ENCODE measurements around the gene XPC. TPM values are rescaled to one million over a fixed set of nuclear protein-coding genes. Genes with fewer than 3 reads are reported as not detected.
"Not testable (repeated sequence)": the region's sequence is repeated elsewhere in the genome, so short reads cannot be mapped to it uniquely, and the experiment has no call there.

The XPC gene
- total and polyA plus RNA-seq, 7 donors, result 5.3 to 19.5 (median 15.1) TPM

GRCh38 chr3:14122301-14122700 lies 56.1 kb downstream of the XPC start:
- Histone ChIP-seq H3K27ac (no peak overlapping the region), H3K4me3 (no peak overlapping the region), H3K36me3 (ENCODE audit: insufficient read depth in 1 of 2, low read depth in 1 of 2) (peaks cover 8 to 44% of the 10 kb centered on the region in 2 donors), H3K27me3 (ENCODE audit: insufficient read depth in 3 of 3, low read length in 2 of 3) (no peaks in the 10 kb centered on the region), H3K9me3 (no peaks in the 10 kb centered on the region), H3K4me1 (peaks cover 28% of the 10 kb centered on the region)
- DNase-seq, result no peak
- intact Hi-C loops (cut with DNase I), result loop anchor here in 1 of 2 donors (5.0 kb wide), 1 partner anchor 225 kb away; no protein-coding TSS in a partner anchor
- WGBS, 3 donors, result 52 to 60% (median 59%) methylated on average over 3 of the region's 3 CpGs
- ATAC-seq, result no peak
- TF ChIP-seq CTCF (IDR thresholded peaks at IDR 0.05), result no peak

- Histone ChIP-seq H3K4me3 (no peak overlapping the region), H3K27ac (no peak overlapping the region), H3K4me1 (peaks cover 24% of the 10 kb centered on the region), H3K27me3 (ENCODE audit: insufficient read depth in 3 of 3, low read length in 2 of 3) (no peaks in the 10 kb centered on the region), H3K9me3 (no peaks in the 10 kb centered on the region), H3K36me3 (ENCODE audit: insufficient read depth in 1 of 2, low read depth in 1 of 2) (peaks cover 8 to 40% of the 10 kb centered on the region in 2 donors)
- DNase-seq, result no peak
- WGBS, 3 donors, result 91 to 94% (median 92%) methylated on average over 5 of the region's 5 CpGs
- intact Hi-C loops (cut with DNase I), result loop anchor here in 1 of 2 donors (5.0 kb wide), 1 partner anchor 225 kb away; no protein-coding TSS in a partner anchor
- no peak for TF ChIP-seq CTCF (IDR thresholded peaks at IDR 0.05)
- no peak for ATAC-seq
Measured at GRCh38 chr3:14121859-14122258, 56.5 kb downstream of the XPC start.

- not testable (repeated sequence) for ATAC-seq; H3K27me3 ChIP-seq (ENCODE audit: insufficient read depth in 3 of 3, low read length in 2 of 3); H3K27ac ChIP-seq; DNase-seq; H3K9me3 ChIP-seq; H3K4me3 ChIP-seq
- WGBS, 3 donors, result 89 to 95% (median 93%) methylated on average over 2 of the region's 2 CpGs
- Histone ChIP-seq H3K4me1 (peaks cover 15% of the 10 kb centered on the region), H3K36me3 (ENCODE audit: insufficient read depth in 1 of 2, low read depth in 1 of 2) (peaks cover 10 to 47% of the 10 kb centered on the region in 2 donors)
- intact Hi-C loops (cut with DNase I), result loop anchor here in 1 of 2 donors (5.0 kb wide), 1 partner anchor 224 kb away; no protein-coding TSS in a partner anchor
Measured at GRCh38 chr3:14120921-14121448, 57.4 kb downstream of the XPC start.

GRCh38 chr3:14120111-14120920 lies 58.1 kb downstream of the XPC start:
- H3K4me3 ChIP-seq, result no peak overlapping the region
- no peak overlapping the region for H3K27ac ChIP-seq
- no peak for ATAC-seq
- WGBS, 3 donors, result 91 to 94% (median 91%) methylated on average over 11 of the region's 11 CpGs
- DNase-seq, result no peak
- intact Hi-C loops (cut with DNase I), result loop anchor here in 1 of 2 donors (5.0 kb wide), 1 partner anchor 223 kb away; no protein-coding TSS in a partner anchor
- H3K4me1 ChIP-seq, result peaks cover 13% of the 10 kb centered on the region
- no peaks in the 10 kb centered on the region for H3K9me3 ChIP-seq
- H3K36me3 ChIP-seq (ENCODE audit: insufficient read depth in 1 of 2, low read depth in 1 of 2), result peaks cover 14 to 54% of the 10 kb centered on the region in 2 donors
- H3K27me3 ChIP-seq (ENCODE audit: insufficient read depth in 3 of 3, low read length in 2 of 3), result no peaks in the 10 kb centered on the region
- no peak for TF ChIP-seq CTCF (IDR thresholded peaks at IDR 0.05)

GRCh38 chr3:14119651-14120050 lies 58.8 kb downstream of the XPC start:
- peaks cover 19 to 60% of the 10 kb centered on the region in 2 donors for H3K36me3 ChIP-seq (ENCODE audit: insufficient read depth in 1 of 2, low read depth in 1 of 2)
- intact Hi-C loops (cut with DNase I), result loop anchor here (5.0 to 10.0 kb wide), 2 partner anchors 222 to 545 kb away; no protein-coding TSS in a partner anchor

More at GRCh38 chr3:14119651-14120050, 58.8 kb downstream of the XPC start:
- no peak for TF ChIP-seq CTCF (IDR thresholded peaks at IDR 0.05)
- no peak overlapping the region for H3K27ac ChIP-seq
- ATAC-seq (no peak), DNase-seq (no peak)
- no peaks in the 10 kb centered on the region for H3K27me3 ChIP-seq (ENCODE audit: insufficient read depth in 3 of 3, low read length in 2 of 3)
- H3K9me3 ChIP-seq, result no peaks in the 10 kb centered on the region
- H3K4me1 ChIP-seq, result peaks cover 13% of the 10 kb centered on the region
- 83 to 85% (median 84%) methylated on average over 2 of the region's 2 CpGs for WGBS, 3 donors
- H3K4me3 ChIP-seq, result no peak overlapping the region

All from psoas muscle (tissue), 8 donors.